Heart left ventricle (tissue), 16 donors: ENCODE data around the gene CASZ1. TPM values are rescaled to one million over a fixed set of nuclear protein-coding genes. Genes with fewer than 3 reads are reported as not detected.

Experiments
- ATAC-seq, 4 donors: fragments of 200-7000 bp; cut with Tn5 transposase; one replicate each; pipeline ENCODE4 v1.9.1; 2020 to 2022; ENCODE audit warnings: moderate library complexity in 4 of 4, mild to moderate bottlenecking in 3 of 4, moderate number of reproducible peaks in 1 of 4
- DNase-seq, 5 donors: peaks; one replicate each; pipeline ENCODE4 v3.0.0-alpha.2; 2020
- H3K27ac ChIP-seq, 12 donors: fragments of 200-600 bp; sonication (generic) in 4 of 12; one replicate each; pipeline versions ENCODE4 v1.5.0 to v1.8.0; 2016 to 2022; ENCODE audit warnings: mild to moderate bottlenecking in 2 of 12
- H3K27me3 ChIP-seq, 9 donors: fragments of 200-600 bp; sonication (generic) in 2 of 9; one replicate each; pipeline versions ENCODE4 v1.5.1 to v1.8.0; 2016 to 2022; ENCODE audit warnings: mild to moderate bottlenecking in 3 of 9
- H3K36me3 ChIP-seq, 9 donors: fragments of 200-600 bp; sonication (generic) in 2 of 9; one replicate each; pipeline versions ENCODE4 v1.5.0 to v1.8.0; 2018 to 2022; ENCODE audit warnings: mild to moderate bottlenecking in 2 of 9
- H3K4me1 ChIP-seq, 12 donors: fragments of 200-600 bp; sonication (generic) in 4 of 12; one replicate each; pipeline versions ENCODE4 v1.5.0 to v1.8.0; 2016 to 2022; ENCODE audit warnings: mild to moderate bottlenecking in 3 of 12
- H3K4me3 ChIP-seq, 12 donors: fragments of 200-600 bp; sonication (generic) in 4 of 12; one replicate each; pipeline versions ENCODE4 v1.5.0 to v1.8.0; 2017 to 2022; ENCODE audit warnings: mild to moderate bottlenecking in 9 of 12, moderate library complexity in 4 of 12
- H3K9me3 ChIP-seq, 12 donors: fragments of 200-600 bp; sonication (generic) in 4 of 12; one replicate each; pipeline versions ENCODE4 v1.5.0 to v1.8.0; 2016 to 2022; ENCODE audit warnings: mild to moderate bottlenecking in 1 of 12
- CTCF ChIP-seq, 12 donors: fragments of 200-600 bp; sonication (generic) in 4 of 12; IDR thresholded peaks; one replicate each; pipeline versions ENCODE4 v1.5.0 to v1.8.0; 2018 to 2022; ENCODE audit warnings: antibody characterized with exemption in 12 of 12, mild to moderate bottlenecking in 5 of 12
- POLR2A ChIP-seq, 2 donors: fragments of 450-650 bp; IDR thresholded peaks; one replicate each; pipeline ENCODE4 v1.6.1; 2017; ENCODE audit warnings: antibody characterized with exemption in 2 of 2, mild to moderate bottlenecking in 2 of 2, moderate library complexity in 2 of 2
- WGBS, 4 donors: extraction: QIAGEN DNeasy Blood & Tissue Kit in 2 of 4; methylation state at CpG; one replicate each; pipeline versions ENCODE4 v1.1.5 to v1.1.7; 2013 to 2018; 5-methylcytosine and 5-hydroxymethylcytosine counted together
- intact Hi-C, 10 donors: fragments of 100-400 bp; cut with DNase I; formaldehyde crosslinking; loops; one replicate each; pipeline versions ENCODE4 v1.11.1 to v1.14.2; 2022
- polyA plus RNA-seq, 2 donors: library from polyadenylated mRNA; stranded (reverse); fragments of 200-250 nt; gene quantifications; one replicate each; pipeline ENCODE4 v1.2.3, GENCODE V29; 2013
- total RNA-seq, 9 donors: library from RNA; depleted of rRNA in 2 of 9; stranded (reverse); fragments of >200 nt in 2 of 9; fragmentation: NEBNext Ultra II Directional in 3 of 9; extraction: Animal tissue kit (Norgen Biotek cat#: 25700) in 3 of 9; gene quantifications; one replicate each; pipeline versions ENCODE4 v1.1.0 to v1.2.4, GENCODE V29; 2016 to 2023
- donor health status: ischemic (EF 13 %, LVEDD 7.1; RV severe dilation, severe dysfunction).
- donor health status: healthy with polysubstance abuse.
- donor health status: DM: no; HTN: yes; CAD: no.
- donor health status: DM: no; HTN: no; CAD: no.
- donor health status: ischemic (EF 25% LVEDD 6.9; RV normal size, moderate dysfunction).
- donor health status: ischemic (EF 25% LVEDD 5.7; RV mildly dilated, moderate dysfunction).
- donor health status: healthy.
- donor health status: DM: yes; HTN: yes; CAD: no.
- donor health status: ischemic (EF 35%, LVEDD 5.7; RV mildly dilated, moderate dysfunction).
- donor health status: nonischemic (EF 11% LVEDD 7.7; RV severe dilation, severe dysfunction).
- donor health status: DM: yes; HTN: yes; CAD: no.
- donor health status: PGD.
- donor health status: ischemic (EF 29% LVEDD 5.4; RV normal size, mild dysfunction).
- donor health status: nonischemic (EF 23%, LVEDD 6.1; RV moderate dilation, normal function).

The CASZ1 gene
- total and polyA plus RNA-seq, 11 donors, result 28.8 to 84.9 (median 55.0) TPM

- TF ChIP-seq CTCF (IDR thresholded peaks at IDR 0.05) (no peak), POLR2A (IDR thresholded peaks at IDR 0.05) (no peak)
- H3K36me3 ChIP-seq, result no peaks in the 10 kb centered on the region
- no peak overlapping the region for H3K4me3 ChIP-seq
- H3K27me3 ChIP-seq, result no peaks in the 10 kb centered on the region
- peaks cover 0 to 85% (median 33%) of the 10 kb centered on the region in 12 donors for H3K4me1 ChIP-seq
- DNase-seq (peak in 1 of 5 donors; percentile 78), ATAC-seq (peak in 2 of 4 donors; percentile 69 to 73)
- H3K9me3 ChIP-seq, result no peaks in the 10 kb centered on the region
- WGBS, 4 donors, result 64 to 72% (median 68%) methylated on average over 4 to 8 of the region's 8 CpGs
- intact Hi-C loops, result loop anchor here in 3 of 10 donors (10.0 kb wide), 3 partner anchors 46 to 266 kb away; no protein-coding TSS in a partner anchor
- H3K27ac ChIP-seq, result peak overlapping the region in 3 of 12 donors; percentile 4 to 41 (median 5)
Measured at GRCh38 chr1:10781137-10781536, 15.3 kb downstream of the CASZ1 start.

GRCh38 chr1:10779841-10780240, 16.6 kb downstream of the CASZ1 start:
- no peak overlapping the region for H3K4me3 ChIP-seq
- TF ChIP-seq POLR2A (IDR thresholded peaks at IDR 0.05) (no peak), CTCF (IDR thresholded peaks at IDR 0.05) (no peak)
- DNase-seq (no peak), ATAC-seq (no peak)
- 48 to 61% (median 52%) methylated on average over 10 of the region's 10 CpGs for WGBS, 4 donors
- intact Hi-C loops, result loop anchor here in 3 of 10 donors (10.0 kb wide), 3 partner anchors 45 to 265 kb away; no protein-coding TSS in a partner anchor
- no peaks in the 10 kb centered on the region for H3K36me3 ChIP-seq
- H3K27ac ChIP-seq, result peak overlapping the region in 5 of 12 donors; percentile 5 to 62 (median 37)
- no peaks in the 10 kb centered on the region for H3K9me3 ChIP-seq
- no peaks in the 10 kb centered on the region for H3K27me3 ChIP-seq
- H3K4me1 ChIP-seq, result peaks cover 0 to 87% (median 34%) of the 10 kb centered on the region in 12 donors

- peak in 1 of 5 donors; percentile 84 for DNase-seq
- ATAC-seq, result peak in 3 of 4 donors; percentile 68 to 79 (median 70)
- H3K4me3 ChIP-seq, result no peak overlapping the region
- H3K4me1 ChIP-seq, result peaks cover 0 to 86% (median 35%) of the 10 kb centered on the region in 12 donors
- no peaks in the 10 kb centered on the region for H3K36me3 ChIP-seq
- WGBS, 4 donors, result 49 to 65% (median 62%) methylated on average over 18 of the region's 18 CpGs
- peak overlapping the region in 6 of 12 donors; percentile 14 to 62 (median 46) for H3K27ac ChIP-seq
- intact Hi-C loops, result no loop called here
- H3K27me3 ChIP-seq, result no peaks in the 10 kb centered on the region
- TF ChIP-seq POLR2A (IDR thresholded peaks at IDR 0.05), result no peak
- no peak for TF ChIP-seq CTCF (IDR thresholded peaks at IDR 0.05)
- H3K9me3 ChIP-seq, result no peaks in the 10 kb centered on the region
Measured at GRCh38 chr1:10779201-10779600, 17.2 kb downstream of the CASZ1 start.

GRCh38 chr1:10778640-10779039, 17.8 kb downstream of the CASZ1 start:
- ATAC-seq, result no peak
- H3K4me1 ChIP-seq, result peaks cover 0 to 86% (median 38%) of the 10 kb centered on the region in 12 donors
- 49 to 69% (median 65%) methylated on average over 10 of the region's 10 CpGs for WGBS, 4 donors

More at GRCh38 chr1:10778640-10779039, 17.8 kb downstream of the CASZ1 start:
- TF ChIP-seq POLR2A (IDR thresholded peaks at IDR 0.05), result no peak
- no peak for TF ChIP-seq CTCF (IDR thresholded peaks at IDR 0.05)
- Histone ChIP-seq H3K4me3 (no peak overlapping the region), H3K27me3 (no peaks in the 10 kb centered on the region), H3K36me3 (no peaks in the 10 kb centered on the region), H3K27ac (peak overlapping the region in 7 of 12 donors; percentile 14 to 55 (median 39)), H3K9me3 (no peaks in the 10 kb centered on the region)
- intact Hi-C loops, result no loop called here
- no peak for DNase-seq
